HepG2 (cell line): ENCODE data around the gene RRAD.

ENCODE experiments used
- AGO1 ChIP-seq: fragments of 200-400 bp; formaldehyde crosslinking; IDR thresholded peaks from 2 replicates; pipeline ENCODE4 v1.6.1; 2017; ENCODE audit warnings: mild to moderate bottlenecking, low read depth, low read length, moderate library complexity; ENCODE audit not compliant: poor library complexity, severe bottlenecking
- CTCF ChIP-seq: sonication (generic); formaldehyde crosslinking; IDR thresholded peaks from 2 replicates; pipeline ENCODE4 v1.5.0; 2020; ENCODE audit warnings: mild to moderate bottlenecking, missing genetic modification reagents, moderate library complexity
- KLF11 ChIP-seq: IDR thresholded peaks from 2 replicates; pipeline ENCODE4 v1.6.1; 2016; ENCODE audit warnings: missing compliant biosample characterization
- MYC ChIP-seq: sonication (generic); formaldehyde crosslinking; IDR thresholded peaks from 2 replicates; pipeline ENCODE4 v1.9.0; 2021; ENCODE audit warnings: missing genetic modification reagents, borderline replicate concordance
- SALL2 ChIP-seq: sonication (generic); formaldehyde crosslinking; IDR thresholded peaks from 2 replicates; pipeline ENCODE4 v1.8.1; 2023; ENCODE audit warnings: mild to moderate bottlenecking, missing genetic modification reagents, inconsistent platforms
- TFE3 ChIP-seq: IDR thresholded peaks from 2 replicates; pipeline ENCODE4 v1.6.1; 2016
- ZMAT5 ChIP-seq: sonication (generic); formaldehyde crosslinking; IDR thresholded peaks from 2 replicates; pipeline ENCODE4 v1.5.0; 2020; ENCODE audit warnings: mild to moderate bottlenecking, low read depth, missing genetic modification reagents, borderline replicate concordance
- ZNF17 ChIP-seq: sonication (generic); formaldehyde crosslinking; IDR thresholded peaks from 2 replicates; pipeline ENCODE4 v1.5.0; 2020; ENCODE audit warnings: mild to moderate bottlenecking, missing genetic modification reagents
- ZNF563 ChIP-seq: sonication (generic); formaldehyde crosslinking; IDR thresholded peaks from 2 replicates; pipeline ENCODE4 v1.8.0; 2022; ENCODE audit warnings: mild to moderate bottlenecking, moderate library complexity, missing genetic modification reagents
- ZNF841 ChIP-seq: sonication (generic); formaldehyde crosslinking; IDR thresholded peaks from 2 replicates; pipeline ENCODE4 v1.8.1; 2023; ENCODE audit warnings: missing genetic modification reagents, borderline replicate concordance

- TF ChIP-seq SALL2 (CRISPR knock-in tag) (no peak), TFE3 (CRISPR knock-in tag) (no peak), KLF11 (CRISPR knock-in tag) (no peak), CTCF (no peak), AGO1 (no peak), ZNF841 (CRISPR knock-in tag) (no peak), MYC (CRISPR knock-in tag) (no peak), ZMAT5 (CRISPR knock-in tag) (no peak), ZNF563 (CRISPR knock-in tag) (no peak), ZNF17 (no peak)
These were observed 33.5 kb downstream of the RRAD start for GRCh38 chr16:66891797-66892196.
